ENCODE data around the gene CNDP1. TPM values are rescaled to one million over a fixed set of nuclear protein-coding genes. Genes with fewer than 3 reads are reported as not detected.

Gene CNDP1
- total RNA-seq, 2 experiments from 2014 or later, result not detected

DNA sequence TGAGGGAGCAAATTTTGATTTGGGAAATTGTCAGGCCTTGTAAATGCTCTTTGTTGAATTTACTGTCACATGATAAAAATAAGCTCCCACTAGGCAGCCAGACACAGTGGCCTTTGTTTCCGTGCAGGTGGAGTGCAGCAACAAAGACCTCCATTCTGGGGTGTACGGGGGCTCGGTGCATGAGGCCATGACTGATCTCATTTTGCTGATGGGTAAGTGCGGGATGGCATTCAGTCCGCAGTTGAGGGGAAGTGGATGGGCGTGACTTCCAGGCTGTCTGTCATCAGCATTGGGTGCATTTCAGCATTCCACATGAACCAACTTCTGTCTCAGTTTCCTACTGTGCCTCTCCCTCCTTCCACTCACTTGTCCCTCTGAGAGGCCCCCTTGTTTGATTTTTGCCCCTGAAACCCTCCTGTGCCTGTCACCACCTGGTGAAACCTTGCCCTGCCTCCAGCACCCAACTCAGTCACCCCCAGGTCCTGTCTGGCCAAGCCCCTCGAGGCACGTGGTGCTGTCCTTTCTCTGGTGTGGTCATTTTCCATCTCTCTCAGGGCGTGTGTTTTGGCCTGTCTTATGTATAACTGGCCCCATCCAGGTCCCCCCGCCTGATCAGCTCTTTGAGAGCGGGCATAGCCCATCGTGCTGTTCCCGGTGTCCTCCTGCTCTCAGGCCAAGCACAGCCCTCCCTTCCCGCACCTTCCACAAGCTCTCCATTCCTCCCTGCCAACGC lies 21.8 kb upstream of the CNDP1 start:
- no peak for TF ChIP-seq CTCF (IDR thresholded peaks at IDR 0.05)
- Mint-ChIP-seq H3K27ac (no peak overlapping the region), H3K36me3 (ENCODE audit: low read depth) (peaks cover 51% of the 10 kb centered on the region), H3K27me3 (no peaks in the 10 kb centered on the region), H3K9me3 (no peaks in the 10 kb centered on the region), H3K4me1 (ENCODE audit: low read depth) (no peaks in the 10 kb centered on the region), H3K4me3 (no peak overlapping the region)
- DNase-seq (no peak), ATAC-seq (no peak)
- ChIA-PET POLR2A (interaction anchor here (1.0 kb wide), 1 partner anchor 8 kb away, joined by 3 read pairs; no protein-coding TSS in a partner anchor), CTCF (no interaction called here)
- intact Hi-C loops (cut with micrococcal nuclease), result no loop called here

DNA sequence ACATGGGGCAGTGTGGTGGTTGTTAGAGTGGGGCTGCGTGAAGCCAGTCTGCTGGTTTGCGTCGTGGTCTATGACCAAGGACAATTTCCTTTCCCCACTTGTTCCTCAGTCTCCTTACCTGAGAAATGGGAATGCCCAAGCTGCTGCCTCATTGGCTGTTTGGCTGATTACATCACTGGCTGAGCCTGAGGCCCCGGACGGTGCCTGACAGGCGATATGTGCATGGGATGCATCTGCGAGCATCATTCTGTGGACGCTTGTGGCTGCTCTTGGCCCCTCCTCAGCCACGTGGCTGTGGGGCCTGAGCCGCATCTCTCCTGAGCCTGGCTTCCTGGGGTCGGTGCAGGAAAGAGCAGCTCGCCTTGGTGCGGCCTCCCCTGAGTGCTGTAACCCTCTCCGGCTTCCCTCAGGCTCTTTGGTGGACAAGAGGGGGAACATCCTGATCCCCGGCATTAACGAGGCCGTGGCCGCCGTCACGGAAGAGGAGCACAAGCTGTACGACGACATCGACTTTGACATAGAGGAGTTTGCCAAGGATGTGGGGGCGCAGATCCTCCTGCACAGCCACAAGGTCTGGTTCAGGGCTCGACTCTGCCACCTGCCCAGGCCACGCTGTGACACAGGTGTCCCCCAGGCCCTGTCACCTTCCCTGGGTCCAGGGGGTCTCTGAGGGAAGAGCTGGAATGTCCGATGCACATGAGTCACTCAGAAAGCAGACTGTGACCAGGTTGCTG lies 21.0 kb upstream of the CNDP1 start:
- ChIA-PET CTCF (no interaction called here), POLR2A (no interaction called here)
- Mint-ChIP-seq H3K9me3 (no peaks in the 10 kb centered on the region), H3K4me3 (no peak overlapping the region), H3K27me3 (no peaks in the 10 kb centered on the region), H3K27ac (no peak overlapping the region), H3K4me1 (ENCODE audit: low read depth) (no peaks in the 10 kb centered on the region), H3K36me3 (ENCODE audit: low read depth) (peaks cover 49% of the 10 kb centered on the region)
- intact Hi-C loops (cut with micrococcal nuclease), result no loop called here
- ATAC-seq, result no peak
- DNase-seq, result no peak
- no peak for TF ChIP-seq CTCF (IDR thresholded peaks at IDR 0.05)

- Mint-ChIP-seq H3K9me3 (no peaks in the 10 kb centered on the region), H3K4me3 (no peak overlapping the region), H3K36me3 (ENCODE audit: low read depth) (peaks cover 49% of the 10 kb centered on the region), H3K4me1 (ENCODE audit: low read depth) (no peaks in the 10 kb centered on the region), H3K27me3 (no peaks in the 10 kb centered on the region), H3K27ac (no peak overlapping the region)
- CTCF ChIA-PET, result no interaction called here
- no peak for DNase-seq
- no peak for TF ChIP-seq CTCF (IDR thresholded peaks at IDR 0.05)
- POLR2A ChIA-PET, result no interaction called here
- intact Hi-C loops (cut with micrococcal nuclease), result no loop called here
- no peak for ATAC-seq
These were observed 20.5 kb upstream of the CNDP1 start for GRCh38 chr18:74513883-74514205.

DNA sequence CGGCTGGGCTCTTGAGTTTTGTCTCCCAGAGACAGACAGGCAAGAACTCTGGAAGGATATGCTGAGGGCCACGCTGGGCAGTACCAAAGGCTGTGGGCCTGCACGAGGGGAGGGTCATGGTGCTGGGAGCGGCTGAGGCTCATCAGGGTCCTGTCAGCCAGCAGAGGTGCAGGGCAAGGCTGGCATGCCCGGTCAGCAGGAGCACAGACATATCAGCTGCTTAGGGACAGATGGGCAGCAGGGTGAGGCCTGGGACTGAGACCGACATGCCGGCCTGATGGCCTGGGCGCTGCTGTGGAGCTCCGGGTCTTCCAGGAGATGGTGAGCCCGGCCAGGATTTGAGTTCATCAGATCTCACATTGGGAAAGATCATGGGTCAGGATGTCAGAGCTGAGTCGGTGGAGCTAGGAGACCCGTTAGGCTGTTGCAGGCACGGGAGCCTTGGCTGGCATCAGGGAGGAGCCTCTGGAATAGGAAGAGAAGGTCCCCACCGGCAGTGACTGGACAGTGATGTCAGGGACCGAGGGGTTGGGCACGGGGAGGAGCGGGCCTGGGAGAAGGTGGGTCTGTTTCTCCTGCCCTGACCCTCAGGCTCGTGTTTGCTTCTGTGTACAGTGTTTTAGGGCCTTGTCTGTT lies 19.3 kb upstream of the CNDP1 start:
- no peaks in the 10 kb centered on the region for H3K4me1 Mint-ChIP-seq (ENCODE audit: low read depth)
- POLR2A ChIA-PET, result no interaction called here
- H3K9me3 Mint-ChIP-seq, result no peaks in the 10 kb centered on the region
- CTCF ChIA-PET, result no interaction called here
- H3K36me3 Mint-ChIP-seq (ENCODE audit: low read depth), result peaks cover 51% of the 10 kb centered on the region
- intact Hi-C loops (cut with micrococcal nuclease), result no loop called here
- ATAC-seq, result no peak
- H3K27ac Mint-ChIP-seq, result no peak overlapping the region
- DNase-seq, result no peak
- no peak overlapping the region for H3K4me3 Mint-ChIP-seq
- no peaks in the 10 kb centered on the region for H3K27me3 Mint-ChIP-seq
- no peak for TF ChIP-seq CTCF (IDR thresholded peaks at IDR 0.05)
